HEK293T (cell line): ENCODE data around the gene RNH1.

ENCODE experiments used
- CTCF ChIA-PET: fragments of 350-600 bp; formaldehyde crosslinking; extraction: SDS; loops from one replicate; lab custom pipeline; 2021; ENCODE audit warnings: antibody characterized with exemption, inconsistent platforms; lab: Yijun Ruan, JAX
- POLR2A ChIA-PET: fragments of 350-600 bp; formaldehyde crosslinking; extraction: SDS; loops from one replicate; lab custom pipeline; 2020; ENCODE audit warnings: antibody characterized with exemption, inconsistent platforms; lab: Yijun Ruan, JAX
- DNase-seq: peaks from one replicate; pipeline ENCODE4 v3.0.0; 2012; ENCODE audit warnings: mixed read lengths; ENCODE audit errors: extremely low spot score
- ARNT ChIP-seq: fragments of 450-650 bp; IDR thresholded peaks from 2 replicates; pipeline ENCODE4 v1.6.1; 2017; ENCODE audit warnings: mild to moderate bottlenecking
- BHLHE40 ChIP-seq: fragments of 450-650 bp; IDR thresholded peaks from 2 replicates; pipeline ENCODE4 v1.6.1; 2016; ENCODE audit warnings: mild to moderate bottlenecking, moderate library complexity, borderline replicate concordance
- CTBP1 ChIP-seq: fragments of 450-650 bp; IDR thresholded peaks from 2 replicates; pipeline ENCODE4 v1.6.1; 2016; ENCODE audit warnings: borderline replicate concordance
- ELF4 ChIP-seq: fragments of 450-650 bp; IDR thresholded peaks from 2 replicates; pipeline ENCODE4 v1.6.1; 2017; ENCODE audit warnings: antibody characterized with exemption
- FOXA1 ChIP-seq: fragments of 450-650 bp; IDR thresholded peaks from 2 replicates; pipeline ENCODE4 v1.6.1; 2016; ENCODE audit warnings: mild to moderate bottlenecking
- FOXK2 ChIP-seq: fragments of 450-650 bp; IDR thresholded peaks from 2 replicates; pipeline ENCODE4 v1.6.1; 2016; ENCODE audit warnings: mild to moderate bottlenecking
- FOXM1 ChIP-seq: fragments of 450-650 bp; IDR thresholded peaks from 2 replicates; pipeline ENCODE4 v1.6.1; 2017; ENCODE audit warnings: mild to moderate bottlenecking, borderline replicate concordance
- HDGF ChIP-seq: fragments of 450-650 bp; IDR thresholded peaks from 2 replicates; pipeline ENCODE4 v1.6.1; 2017; ENCODE audit warnings: antibody characterized with exemption, borderline replicate concordance
- L3MBTL2 ChIP-seq: fragments of 450-650 bp; conservative IDR thresholded peaks from 2 replicates; pipeline ENCODE4 v1.6.1; 2016; ENCODE audit warnings: mild to moderate bottlenecking
- LEF1 ChIP-seq: fragments of 450-650 bp; IDR thresholded peaks from 2 replicates; pipeline ENCODE4 v1.6.1; 2017; ENCODE audit warnings: mild to moderate bottlenecking, borderline replicate concordance
- NFRKB ChIP-seq: fragments of 450-650 bp; IDR thresholded peaks from 2 replicates; pipeline ENCODE4 v1.6.1; 2016; ENCODE audit warnings: mild to moderate bottlenecking, moderate library complexity
- SP1 ChIP-seq: fragments of 450-650 bp; IDR thresholded peaks from 2 replicates; pipeline ENCODE4 v1.6.1; 2017
- SUZ12 ChIP-seq: fragments of 450-650 bp; IDR thresholded peaks from 2 replicates; pipeline ENCODE4 v1.6.1; 2016; ENCODE audit warnings: mild to moderate bottlenecking
- TARDBP ChIP-seq: fragments of 450-650 bp; IDR thresholded peaks from 2 replicates; pipeline ENCODE4 v1.6.1; 2016
- ZNF384 ChIP-seq: fragments of 450-650 bp; IDR thresholded peaks from 2 replicates; pipeline ENCODE4 v1.6.1; 2016
- TF ChIP-seq, protein P1 (sequence below): fragments of 450-650 bp; IDR thresholded peaks from 2 replicates; pipeline ENCODE4 v1.6.1; 2016

RNH1 gene

DNA sequence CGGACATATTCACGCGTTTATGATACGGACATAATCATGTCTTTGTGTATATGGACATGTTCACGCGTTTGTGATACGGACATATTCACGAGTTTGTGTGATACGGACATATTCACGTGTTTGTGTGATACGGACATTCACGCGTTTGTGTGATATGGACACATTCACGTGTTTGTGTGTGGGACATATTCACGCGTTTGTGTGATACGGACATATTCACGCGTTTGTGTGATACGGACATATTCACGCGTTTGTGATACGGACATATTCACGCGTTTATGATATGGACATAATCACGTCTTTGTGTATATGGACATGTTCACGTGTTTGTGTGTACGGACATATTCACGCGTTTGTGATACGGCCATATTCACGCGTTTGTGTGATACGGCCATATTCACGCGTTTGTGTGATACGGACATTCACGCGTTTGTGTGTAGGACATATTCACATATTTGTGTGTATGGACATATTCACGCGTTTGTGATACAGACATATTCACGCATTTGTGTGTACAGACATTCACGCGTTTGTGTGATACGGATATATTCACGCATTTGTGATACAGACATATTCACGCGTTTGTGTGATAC lies 32.0 kb downstream of the RNH1 start:
- no peak for DNase-seq
- ChIA-PET CTCF (no interaction called here), POLR2A (no interaction called here)
- TF ChIP-seq FOXA1 (no peak), LEF1 (no peak), SP1 (no peak), ZNF384 (no peak), HDGF (no peak)

DNA sequence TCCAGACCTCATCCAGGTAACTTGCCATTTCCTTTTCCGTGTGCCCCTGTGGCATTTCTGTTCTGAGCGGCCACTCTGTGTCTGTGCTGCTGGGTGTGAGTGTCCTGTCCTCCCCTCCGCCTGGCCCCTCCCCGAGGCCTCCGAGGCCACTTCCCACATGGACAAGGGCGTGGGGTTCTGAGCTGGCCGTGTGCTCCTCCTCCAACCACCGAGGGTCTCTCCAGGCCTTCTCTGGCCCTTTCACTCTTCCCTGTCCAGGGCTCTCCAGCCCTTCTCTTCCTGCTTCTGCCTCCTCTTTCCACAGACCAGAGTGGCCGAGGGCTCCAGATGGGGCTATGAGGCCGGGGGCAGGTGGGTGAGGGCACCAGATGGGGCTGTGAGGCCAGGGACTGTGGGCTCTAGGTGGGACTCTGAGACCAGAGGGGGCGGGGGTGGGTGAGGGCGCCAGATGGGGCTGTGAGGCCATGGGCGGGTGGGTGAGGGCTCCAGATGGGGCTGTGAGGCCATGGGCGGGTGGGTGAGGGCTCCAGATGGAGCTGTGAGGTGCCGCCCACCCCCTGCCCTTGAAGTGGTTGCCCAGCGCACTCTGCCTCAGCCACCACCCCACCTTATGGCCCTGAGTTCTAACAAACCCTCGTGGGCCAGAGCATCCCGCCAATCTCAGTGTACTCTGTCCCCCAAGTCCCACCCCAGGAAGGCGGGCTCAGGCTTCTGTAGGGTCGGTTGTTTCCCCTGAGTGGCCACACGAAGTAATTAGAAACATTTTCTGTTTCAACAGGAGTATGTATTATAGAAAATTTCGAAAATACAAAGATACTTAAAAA lies 32.9 kb downstream of the RNH1 start:
- DNase-seq, result no peak
- ChIA-PET CTCF (interaction anchor here (0.9 kb wide), 1 partner anchor 224 kb away, joined by 3 read pairs; no protein-coding TSS in a partner anchor), POLR2A (no interaction called here)
- TF ChIP-seq NFRKB (no peak), CTBP1 (no peak), FOXA1 (no peak), BHLHE40 (no peak), ELF4 (no peak), FOXM1 (no peak), ZNF384 (no peak), LEF1 (no peak), FOXK2 (no peak), ARNT (no peak), SP1 (no peak), TARDBP (no peak), SUZ12 (no peak), L3MBTL2 (no peak), HDGF (no peak)
- TF ChIP-seq, protein P1, sequence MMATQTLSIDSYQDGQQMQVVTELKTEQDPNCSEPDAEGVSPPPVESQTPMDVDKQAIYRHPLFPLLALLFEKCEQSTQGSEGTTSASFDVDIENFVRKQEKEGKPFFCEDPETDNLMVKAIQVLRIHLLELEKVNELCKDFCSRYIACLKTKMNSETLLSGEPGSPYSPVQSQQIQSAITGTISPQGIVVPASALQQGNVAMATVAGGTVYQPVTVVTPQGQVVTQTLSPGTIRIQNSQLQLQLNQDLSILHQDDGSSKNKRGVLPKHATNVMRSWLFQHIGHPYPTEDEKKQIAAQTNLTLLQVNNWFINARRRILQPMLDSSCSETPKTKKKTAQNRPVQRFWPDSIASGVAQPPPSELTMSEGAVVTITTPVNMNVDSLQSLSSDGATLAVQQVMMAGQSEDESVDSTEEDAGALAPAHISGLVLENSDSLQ, result no peak

DNA sequence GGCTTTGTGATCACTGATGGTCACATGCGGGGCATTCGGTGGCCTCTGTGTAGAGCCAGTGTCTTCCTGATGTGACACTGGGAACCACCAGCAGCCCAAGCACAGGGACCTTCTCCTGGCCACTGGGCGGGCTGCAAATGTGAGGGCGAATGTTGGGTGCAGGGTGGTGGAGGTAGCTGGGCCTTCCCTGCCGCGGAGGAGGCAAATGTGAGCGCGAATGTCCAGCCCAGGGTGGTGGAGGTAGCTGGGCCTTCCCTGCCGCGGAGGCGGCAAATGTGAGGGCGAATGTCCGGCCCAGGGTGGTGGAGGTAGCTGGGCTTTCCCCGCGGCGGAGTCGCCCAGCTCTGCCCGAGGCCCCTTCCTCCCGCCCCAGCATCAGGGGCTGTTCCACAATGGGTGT lies 33.6 kb downstream of the RNH1 start:
- ChIA-PET CTCF (interaction anchor here (0.9 kb wide), 1 partner anchor 223 kb away, joined by 3 read pairs; no protein-coding TSS in a partner anchor), POLR2A (no interaction called here)
- DNase-seq, result no peak
- TF ChIP-seq FOXM1, result no peak
- TF ChIP-seq FOXA1, result no peak
- no peak for TF ChIP-seq BHLHE40
- TF ChIP-seq ARNT, result no peak
- no peak for TF ChIP-seq TARDBP

DNA sequence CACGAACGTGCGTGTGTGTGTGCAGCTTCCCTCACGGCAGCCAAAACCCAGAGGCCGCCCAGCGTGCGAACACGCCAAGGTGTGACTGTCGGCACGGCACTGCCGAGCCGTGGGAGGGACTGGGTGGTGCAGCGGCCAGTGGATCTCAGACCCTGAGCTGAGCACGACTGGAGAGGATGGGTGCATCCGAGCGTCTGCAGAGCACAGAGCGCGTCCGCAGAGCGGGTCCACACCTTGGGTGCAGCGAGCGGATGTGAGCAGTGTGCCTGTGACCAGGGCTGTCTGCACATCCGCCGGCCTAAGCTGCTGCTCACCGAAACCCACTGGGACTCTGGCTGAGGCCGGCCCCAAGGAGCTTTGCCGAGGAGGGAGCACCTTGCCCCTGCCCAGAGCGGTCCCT lies 34.2 kb downstream of the RNH1 start:
- ChIA-PET POLR2A (no interaction called here), CTCF (no interaction called here)
- DNase-seq, result no peak
- TF ChIP-seq ELF4 (no peak), SUZ12 (no peak), ARNT (no peak), FOXM1 (no peak), CTBP1 (no peak), SP1 (no peak), FOXA1 (no peak), L3MBTL2 (no peak), FOXK2 (no peak), TARDBP (no peak), NFRKB (no peak), ZNF384 (no peak), BHLHE40 (no peak), LEF1 (no peak), HDGF (no peak)
- TF ChIP-seq, protein P1, result no peak

DNA sequence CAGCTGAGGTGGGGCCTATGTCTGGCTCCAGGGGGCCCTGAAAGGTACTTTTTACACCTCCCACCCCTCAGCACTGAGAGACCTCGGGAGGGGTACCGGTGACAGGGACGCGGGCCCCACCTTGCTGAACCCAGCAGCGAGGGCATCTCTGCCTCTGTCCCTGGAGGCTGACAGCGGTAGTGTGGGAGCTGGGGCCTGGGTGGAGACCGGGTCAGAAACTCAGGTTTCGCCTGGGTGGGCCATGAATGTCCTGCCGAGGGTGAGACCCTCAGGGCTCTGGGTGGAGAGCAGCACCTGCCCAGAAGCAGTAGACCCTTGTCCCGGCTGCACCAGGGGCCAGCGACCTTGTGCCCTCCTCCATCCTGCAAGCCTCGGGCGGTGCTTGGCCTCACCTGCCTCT lies 34.8 kb downstream of the RNH1 start:
- ChIA-PET CTCF (no interaction called here), POLR2A (no interaction called here)
- TF ChIP-seq HDGF (no peak), ARNT (no peak), L3MBTL2 (no peak), TARDBP (no peak)
- no peak for DNase-seq

DNA sequence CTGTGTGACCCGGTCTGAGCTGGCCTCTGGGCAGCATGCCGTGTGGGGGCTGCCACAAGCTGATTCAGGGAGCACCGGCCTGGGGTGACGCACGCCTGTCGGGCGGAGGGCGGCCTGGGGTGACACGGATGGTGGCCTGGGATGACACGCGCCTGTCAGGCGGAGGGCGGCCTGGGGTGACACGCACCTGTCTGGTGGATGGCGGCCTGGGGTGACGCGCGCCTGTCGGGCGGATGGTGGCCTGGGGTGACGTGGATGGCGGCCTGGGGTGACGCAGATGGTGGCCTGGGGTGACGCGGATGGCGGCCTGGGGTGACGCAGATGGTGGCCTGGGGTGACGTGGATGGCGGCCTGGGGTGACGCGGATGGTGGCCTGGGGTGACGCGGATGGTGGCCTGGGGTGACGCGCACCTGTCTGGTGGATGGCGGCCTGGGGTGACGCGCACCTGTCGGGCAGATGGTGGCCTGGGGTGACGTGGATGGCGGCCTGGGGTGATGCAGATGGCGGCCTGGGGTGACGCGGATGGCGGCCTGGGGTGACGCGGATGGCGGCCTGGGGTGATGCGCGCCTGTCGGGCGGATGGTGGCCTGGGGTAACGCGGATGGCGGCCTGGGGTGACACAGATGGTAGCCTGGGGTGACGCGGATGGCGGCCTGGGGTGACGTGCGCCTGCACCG lies 35.4 kb downstream of the RNH1 start:
- ChIA-PET POLR2A (no interaction called here), CTCF (no interaction called here)
- no peak for DNase-seq
- TF ChIP-seq ARNT, result no peak
- TF ChIP-seq BHLHE40, result no peak
- no peak for TF ChIP-seq CTBP1
- TF ChIP-seq HDGF, result no peak
- no peak for TF ChIP-seq ELF4
- TF ChIP-seq, protein P1, result no peak
- no peak for TF ChIP-seq FOXK2
- no peak for TF ChIP-seq LEF1
- TF ChIP-seq SUZ12, result no peak
- no peak for TF ChIP-seq FOXM1
- TF ChIP-seq TARDBP, result no peak
- no peak for TF ChIP-seq SP1
- no peak for TF ChIP-seq ZNF384
- no peak for TF ChIP-seq L3MBTL2
- no peak for TF ChIP-seq FOXA1
